Right lobe of liver (tissue), 6 donors: ENCODE results near the gene KIAA0319L. TPM values are rescaled to one million over a fixed set of nuclear protein-coding genes. Genes with fewer than 3 reads are reported as not detected.
A peak's percentile ranks its signal among the peaks of the same experiment; 100 is the strongest.

Source experiments
- ATAC-seq, 4 donors: fragments of 200-7000 bp; cut with Tn5 transposase; one replicate each; pipeline ENCODE4 v1.9.1; 2020; ENCODE audit warnings: mild to moderate bottlenecking in 4 of 4, moderate library complexity in 4 of 4
- DNase-seq, 3 donors: peaks; one replicate each; pipeline ENCODE4 v3.0.0-alpha.2; 2020
- H3K27ac ChIP-seq, 3 donors: fragments of 200-600 bp; one replicate each; pipeline ENCODE4 v1.8.0; 2022
- H3K27me3 ChIP-seq, 2 donors: fragments of 200-600 bp; one replicate each; pipeline ENCODE4 v1.8.0; 2022
- H3K36me3 ChIP-seq, 4 donors: fragments of 200-600 bp; sonication (generic) in 1 of 4; one replicate each; pipeline versions ENCODE4 v1.5.1 to v1.8.0; 2017 to 2022; ENCODE audit warnings: control low read depth in 1 of 4
- H3K4me1 ChIP-seq, 4 donors: fragments of 200-600 bp; sonication (generic) in 1 of 4; one replicate each; pipeline versions ENCODE4 v1.5.1 to v1.8.0; 2017 to 2022; ENCODE audit warnings: control low read depth in 1 of 4
- H3K4me3 ChIP-seq, 3 donors: fragments of 200-600 bp; one replicate each; pipeline ENCODE4 v1.8.0; 2022
- H3K9me3 ChIP-seq, 4 donors: fragments of 200-600 bp; sonication (generic) in 1 of 4; one replicate each; pipeline versions ENCODE4 v1.5.1 to v1.8.0; 2017 to 2022; ENCODE audit warnings: control low read depth in 1 of 4
- POLR2A ChIP-seq: fragments of 450-650 bp; IDR thresholded peaks from one replicate; pipeline ENCODE4 v1.6.1; 2017; ENCODE audit warnings: antibody characterized with exemption, mild to moderate bottlenecking
- WGBS: methylation state at CpG from one replicate; pipeline ENCODE4 v1.1.6; 2018; ENCODE audit warnings: low coverage, low lambda C conversion rate; ENCODE audit not compliant: insufficient coverage; ENCODE audit errors: missing lambda C conversion rate; 5-methylcytosine and 5-hydroxymethylcytosine counted together
- intact Hi-C, 2 donors: fragments of 100-400 bp; cut with DNase I; formaldehyde crosslinking; loops; one replicate each; pipeline versions ENCODE4 v1.11.2 to v1.14.1; 2022
- total RNA-seq, 6 experiments: library from RNA; depleted of rRNA in 2 of 6; stranded (reverse); fragments of >200 nt in 2 of 6; fragmentation: NEBNext Ultra II Directional in 3 of 6; extraction: Animal tissue kit (Norgen Biotek cat#: 25700) in 3 of 6; gene quantifications; one replicate each; pipeline versions ENCODE4 v1.1.0 to v1.2.4, GENCODE V29; 2016 to 2023
- TF ChIP-seq, protein P1 (sequence below), 4 donors: fragments of 200-600 bp in 3 of 4; fragments of 450-650 bp in 1 of 4; IDR thresholded peaks; one replicate each; pipeline versions ENCODE4 v1.5.1 to v1.8.0; 2016 to 2022; ENCODE audit warnings: antibody characterized with exemption in 4 of 4, mild to moderate bottlenecking in 2 of 4
- donor health status: DM: no; HTN: yes; CAD: no.
- donor health status: DM: no; HTN: no; CAD: no.
- donor health status: DM: no; HTN: no; CAD: no.
- donor health status: DM: no; HTN: yes; CAD: no.
- donor health status: DM: no; HTN: yes; CAD: no.

KIAA0319L gene
- total RNA-seq, 6 experiments from 2014 or later = 35.3 to 84.9 (median 54.3) TPM

DNA sequence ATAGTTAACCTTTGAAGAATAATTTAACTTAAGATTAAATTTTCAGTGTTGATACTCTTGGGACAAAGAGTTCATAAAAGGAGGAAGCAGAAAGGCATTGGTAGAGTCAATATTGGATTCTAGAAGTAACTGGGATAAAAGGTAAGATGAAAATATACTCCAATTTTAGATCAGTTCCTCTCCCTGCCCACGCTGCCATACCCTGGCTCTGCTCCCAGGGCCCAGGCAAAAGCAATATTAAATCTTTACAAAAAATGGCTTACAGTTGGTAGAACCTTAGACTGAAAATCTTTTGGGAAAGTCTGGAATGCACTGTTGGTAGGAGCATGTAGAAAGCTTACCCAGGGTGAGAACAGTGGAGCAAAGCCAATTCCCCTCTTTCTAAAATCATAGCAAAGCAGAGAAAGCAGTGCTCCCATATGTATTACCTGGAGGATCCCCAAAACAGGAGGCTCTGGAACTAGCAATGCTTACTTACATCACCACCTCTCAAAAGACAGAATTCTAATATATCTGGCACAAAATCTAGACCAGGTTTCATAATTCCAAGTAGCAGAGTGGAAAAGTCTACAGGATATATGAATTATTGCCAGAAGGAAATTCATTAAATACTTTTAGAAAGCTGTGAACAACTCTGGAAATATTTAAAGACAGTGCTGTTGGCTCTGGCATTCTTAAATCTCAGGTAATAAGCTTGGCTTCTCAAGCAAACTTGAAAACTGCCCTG is 24.5 kb downstream of the KIAA0319L start:
- WGBS = 78% methylated on average over 1 of the region's 1 CpG
- no peaks in the 10 kb centered on the region for H3K27me3 ChIP-seq
- no peak overlapping the region for H3K27ac ChIP-seq
- intact Hi-C loops = no loop called here
- H3K4me1 ChIP-seq = no peaks in the 10 kb centered on the region
- no peak overlapping the region for H3K4me3 ChIP-seq
- ATAC-seq (no peak), DNase-seq (no peak)
- TF ChIP-seq POLR2A = no peak
- TF ChIP-seq, protein P1, sequence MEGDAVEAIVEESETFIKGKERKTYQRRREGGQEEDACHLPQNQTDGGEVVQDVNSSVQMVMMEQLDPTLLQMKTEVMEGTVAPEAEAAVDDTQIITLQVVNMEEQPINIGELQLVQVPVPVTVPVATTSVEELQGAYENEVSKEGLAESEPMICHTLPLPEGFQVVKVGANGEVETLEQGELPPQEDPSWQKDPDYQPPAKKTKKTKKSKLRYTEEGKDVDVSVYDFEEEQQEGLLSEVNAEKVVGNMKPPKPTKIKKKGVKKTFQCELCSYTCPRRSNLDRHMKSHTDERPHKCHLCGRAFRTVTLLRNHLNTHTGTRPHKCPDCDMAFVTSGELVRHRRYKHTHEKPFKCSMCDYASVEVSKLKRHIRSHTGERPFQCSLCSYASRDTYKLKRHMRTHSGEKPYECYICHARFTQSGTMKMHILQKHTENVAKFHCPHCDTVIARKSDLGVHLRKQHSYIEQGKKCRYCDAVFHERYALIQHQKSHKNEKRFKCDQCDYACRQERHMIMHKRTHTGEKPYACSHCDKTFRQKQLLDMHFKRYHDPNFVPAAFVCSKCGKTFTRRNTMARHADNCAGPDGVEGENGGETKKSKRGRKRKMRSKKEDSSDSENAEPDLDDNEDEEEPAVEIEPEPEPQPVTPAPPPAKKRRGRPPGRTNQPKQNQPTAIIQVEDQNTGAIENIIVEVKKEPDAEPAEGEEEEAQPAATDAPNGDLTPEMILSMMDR (IDR thresholded peaks at IDR 0.05) = no peak
- H3K36me3 ChIP-seq = no peaks in the 10 kb centered on the region
- peaks cover 0 to 2% (median 0%) of the 10 kb centered on the region in 4 donors for H3K9me3 ChIP-seq

DNA sequence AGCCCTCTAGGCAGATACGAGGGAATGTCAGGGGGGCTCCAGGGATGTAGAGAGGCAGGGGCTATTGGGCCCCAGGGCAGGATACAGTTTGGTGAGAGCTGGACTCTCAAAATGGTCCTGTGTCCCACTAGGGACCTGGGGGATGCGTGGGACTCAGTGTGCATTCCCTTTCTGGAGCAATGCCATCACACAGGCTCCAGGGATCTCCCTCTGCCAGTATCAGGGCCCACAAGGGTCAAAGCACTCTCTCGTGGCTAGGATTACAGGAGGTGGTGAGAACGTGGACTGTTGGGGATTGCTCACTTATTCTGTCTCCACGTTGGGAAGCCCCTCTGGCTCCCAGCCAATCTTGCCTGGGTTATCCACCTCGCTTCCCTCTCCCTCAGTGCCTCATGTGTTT is 25.8 kb downstream of the KIAA0319L start:
- Histone ChIP-seq H3K9me3 (peaks cover 0 to 4% (median 0%) of the 10 kb centered on the region in 4 donors), H3K4me3 (no peak overlapping the region), H3K27ac (no peak overlapping the region), H3K4me1 (no peaks in the 10 kb centered on the region), H3K36me3 (no peaks in the 10 kb centered on the region), H3K27me3 (no peaks in the 10 kb centered on the region)
- no peak for ATAC-seq
- DNase-seq = no peak
- WGBS = 40% methylated on average over 1 of the region's 6 CpGs
- TF ChIP-seq POLR2A = no peak
- TF ChIP-seq, protein P1 (IDR thresholded peaks at IDR 0.05) = no peak
- intact Hi-C loops = no loop called here

DNA sequence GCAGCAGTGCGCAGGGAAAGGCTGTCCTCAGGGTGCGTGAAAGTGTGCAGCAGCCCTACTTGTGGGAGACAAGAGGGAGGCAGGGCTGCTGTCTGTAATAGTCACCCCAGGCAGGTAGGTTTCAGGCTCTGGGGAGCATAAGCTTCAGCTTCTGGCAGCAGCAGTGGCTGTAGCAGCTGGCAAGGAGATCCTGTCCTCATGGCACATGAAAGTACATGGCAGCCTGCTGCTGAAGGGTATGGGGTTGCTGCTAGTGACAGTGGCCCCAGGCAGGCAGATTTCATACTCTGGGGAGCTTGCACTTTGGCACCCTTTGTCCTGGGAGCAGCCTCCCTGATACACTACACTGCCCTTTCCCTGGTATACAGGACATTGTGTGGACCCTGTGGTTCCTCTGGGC is 26.3 kb downstream of the KIAA0319L start:
- WGBS = 100% methylated on average over 2 of the region's 2 CpGs
- intact Hi-C loops = no loop called here

DNA sequence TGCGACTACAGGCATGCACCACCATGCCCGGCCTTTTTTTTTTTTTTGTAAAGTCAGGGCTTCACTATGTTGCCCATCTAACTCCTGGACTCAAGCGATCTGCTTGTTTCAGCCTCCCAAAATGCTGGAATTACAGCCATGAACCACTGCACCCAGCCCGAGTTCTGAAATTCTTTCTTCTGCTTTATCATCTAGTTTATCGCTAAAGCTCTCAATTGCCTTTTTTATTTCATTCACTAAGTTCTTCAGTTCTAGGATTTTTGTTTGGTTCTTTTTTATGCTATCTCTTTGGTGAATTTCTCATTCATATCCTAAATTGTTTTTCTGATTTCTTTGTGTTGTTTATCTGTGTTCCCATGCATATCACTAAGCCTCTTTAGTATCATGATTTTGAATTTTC is 27.0 kb downstream of the KIAA0319L start:
- H3K36me3 ChIP-seq = no peaks in the 10 kb centered on the region
- TF ChIP-seq POLR2A = no peak
- TF ChIP-seq, protein P1 (IDR thresholded peaks at IDR 0.05) = no peak
- DNase-seq = no peak
- no peaks in the 10 kb centered on the region for H3K4me1 ChIP-seq
- intact Hi-C loops = no loop called here
- WGBS = 80% methylated on average over 5 of the region's 5 CpGs
- peaks cover 0 to 4% (median 0%) of the 10 kb centered on the region in 4 donors for H3K9me3 ChIP-seq
- no peak for ATAC-seq
- H3K4me3 ChIP-seq = no peak overlapping the region
- H3K27ac ChIP-seq = no peak overlapping the region
- no peaks in the 10 kb centered on the region for H3K27me3 ChIP-seq

More for the DNA sequence above, 26.3 kb downstream of the KIAA0319L start:
- Histone ChIP-seq H3K9me3 (peaks cover 0 to 4% (median 0%) of the 10 kb centered on the region in 4 donors), H3K36me3 (no peaks in the 10 kb centered on the region), H3K4me3 (no peak overlapping the region), H3K4me1 (no peaks in the 10 kb centered on the region), H3K27ac (no peak overlapping the region), H3K27me3 (no peaks in the 10 kb centered on the region)
- DNase-seq (no peak), ATAC-seq (peak in 1 of 4 donors; percentile 27)
- no peak for TF ChIP-seq POLR2A
- TF ChIP-seq, protein P1 (IDR thresholded peaks at IDR 0.05) = no peak
